Stimulated activated effector memory CD8-positive, alpha-beta T cell treated with anti-CD3 and anti-CD28 coated beads, Interleukin-12 subunit alpha, Interleukin-12 subunit beta, amount 100 ng/mL, for 72 hours (primary cell): ENCODE data around the gene CLSTN2.

Experiments
- ATAC-seq: fragments of 150-1000 bp; cut with Tn5 transposase; 2 replicates; pipeline ENCODE4 v1.10.0; 2021
- DNase-seq, 2 donors: peaks; one replicate each; pipeline ENCODE4 v3.0.0; 2021 to 2022; ENCODE audit warnings: low spot score in 2 of 2
- H3K27ac Mint-ChIP-seq: one replicate; pipeline ENCODE4 v1.8.0; 2022; ENCODE audit warnings: mild to moderate bottlenecking, mixed read lengths
- H3K36me3 Mint-ChIP-seq: one replicate; pipeline ENCODE4 v1.8.0; 2022; ENCODE audit warnings: mild to moderate bottlenecking, mixed read lengths
- H3K4me1 Mint-ChIP-seq: one replicate; pipeline ENCODE4 v1.8.0; 2022; ENCODE audit warnings: mixed read lengths
- H3K4me3 Mint-ChIP-seq: one replicate; pipeline ENCODE4 v1.8.0; 2022; ENCODE audit warnings: mild to moderate bottlenecking, mixed read lengths
- H3K9me3 Mint-ChIP-seq: one replicate; pipeline ENCODE4 v1.8.0; 2022; ENCODE audit warnings: mixed read lengths

CLSTN2 gene

DNA sequence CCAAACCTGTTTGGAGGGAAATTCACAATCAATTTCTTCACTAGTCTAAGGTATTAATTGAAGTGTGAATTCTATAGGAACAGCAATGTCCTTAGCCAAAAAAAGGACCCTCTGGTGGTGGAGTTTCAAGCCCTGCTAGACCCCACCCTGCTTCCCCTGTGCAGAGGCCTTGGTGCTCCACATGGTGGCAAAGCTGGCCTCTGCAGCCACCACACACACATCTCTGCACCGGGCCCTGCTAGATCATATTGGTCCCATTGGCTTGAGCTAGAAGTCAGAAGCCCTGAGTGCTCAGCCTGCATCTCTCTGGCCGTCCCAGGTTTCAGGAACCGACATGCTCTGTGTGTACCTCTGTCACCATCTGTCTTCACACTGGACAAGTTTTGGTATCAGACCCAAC lies 522.0 kb downstream of the CLSTN2 start:
- Mint-ChIP-seq H3K9me3 (no peaks in the 10 kb centered on the region), H3K36me3 (no peaks in the 10 kb centered on the region), H3K4me1 (no peaks in the 10 kb centered on the region), H3K27ac (no peak overlapping the region), H3K4me3 (no peak overlapping the region)
- ATAC-seq, result no peak
- no peak for DNase-seq

- Mint-ChIP-seq H3K4me1 (peaks cover 10% of the 10 kb centered on the region), H3K4me3 (no peak overlapping the region), H3K9me3 (peaks cover 4% of the 10 kb centered on the region), H3K36me3 (no peaks in the 10 kb centered on the region), H3K27ac (no peak overlapping the region)
- DNase-seq, result no peak
- no peak for ATAC-seq
Measured at GRCh38 chr3:140459462-140459861, 524.5 kb downstream of the CLSTN2 start.

DNA sequence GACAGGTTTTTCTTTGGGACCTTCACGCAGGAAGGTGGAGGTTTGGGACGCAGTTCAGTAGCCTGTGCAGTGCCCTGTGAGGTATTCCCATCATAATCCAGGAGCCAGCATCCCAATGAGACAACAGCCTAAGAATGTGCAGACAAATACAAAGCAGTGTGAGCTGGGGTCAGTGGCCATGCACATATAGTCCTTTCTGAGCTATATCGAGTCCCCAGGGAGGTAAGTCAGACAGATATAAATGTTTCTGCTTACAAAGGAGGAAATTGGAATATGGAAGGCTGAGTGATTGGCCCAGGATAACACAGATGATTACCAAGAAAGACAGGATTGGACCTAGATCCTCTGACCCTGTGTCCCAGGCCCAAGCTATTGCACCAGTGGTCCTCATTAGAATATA lies 526.3 kb downstream of the CLSTN2 start:
- no peaks in the 10 kb centered on the region for H3K36me3 Mint-ChIP-seq
- H3K27ac Mint-ChIP-seq, result no peak overlapping the region
- ATAC-seq, result no peak
- DNase-seq, result no peak
- H3K4me1 Mint-ChIP-seq, result peaks cover 10% of the 10 kb centered on the region
- peaks cover 4% of the 10 kb centered on the region for H3K9me3 Mint-ChIP-seq
- no peak overlapping the region for H3K4me3 Mint-ChIP-seq

- no peak overlapping the region for H3K4me3 Mint-ChIP-seq
Measured at GRCh38 chr3:140463355-140463754, 528.4 kb downstream of the CLSTN2 start.

GRCh38 chr3:140465988-140466387 lies 531.0 kb downstream of the CLSTN2 start:
- Mint-ChIP-seq H3K4me1 (peaks cover 10% of the 10 kb centered on the region), H3K36me3 (no peaks in the 10 kb centered on the region), H3K27ac (no peak overlapping the region), H3K4me3 (no peak overlapping the region), H3K9me3 (peaks cover 4% of the 10 kb centered on the region)
- DNase-seq (no peak), ATAC-seq (no peak)

More at GRCh38 chr3:140463355-140463754, 528.4 kb downstream of the CLSTN2 start:
- H3K27ac Mint-ChIP-seq, result no peak overlapping the region
- DNase-seq, result no peak
- no peak for ATAC-seq
- peaks cover 10% of the 10 kb centered on the region for H3K4me1 Mint-ChIP-seq
- no peaks in the 10 kb centered on the region for H3K36me3 Mint-ChIP-seq
- peaks cover 4% of the 10 kb centered on the region for H3K9me3 Mint-ChIP-seq

DNA sequence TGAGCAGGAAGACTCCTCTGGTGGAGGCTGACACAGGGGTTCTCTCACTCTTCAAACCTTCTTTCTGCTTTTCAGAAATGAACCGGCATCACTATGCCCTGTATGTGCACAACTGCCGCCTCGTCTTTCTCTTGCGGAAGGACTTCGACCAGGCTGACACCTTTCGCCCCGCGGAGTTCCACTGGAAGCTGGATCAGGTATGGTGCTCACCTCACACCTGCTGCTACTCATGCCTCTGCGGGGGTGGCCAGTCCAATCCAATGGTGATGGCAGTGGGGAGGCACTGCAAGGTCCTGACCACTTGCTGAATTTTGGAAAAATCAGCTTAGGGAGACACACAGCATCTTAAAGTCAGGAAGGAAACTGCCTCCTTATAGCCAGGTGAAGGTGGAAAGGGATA lies 531.5 kb downstream of the CLSTN2 start:
- H3K27ac Mint-ChIP-seq, result no peak overlapping the region
- peaks cover 10% of the 10 kb centered on the region for H3K4me1 Mint-ChIP-seq
- no peak for DNase-seq
- H3K9me3 Mint-ChIP-seq, result peaks cover 4% of the 10 kb centered on the region
- no peaks in the 10 kb centered on the region for H3K36me3 Mint-ChIP-seq
- no peak for ATAC-seq
- H3K4me3 Mint-ChIP-seq, result no peak overlapping the region

DNA sequence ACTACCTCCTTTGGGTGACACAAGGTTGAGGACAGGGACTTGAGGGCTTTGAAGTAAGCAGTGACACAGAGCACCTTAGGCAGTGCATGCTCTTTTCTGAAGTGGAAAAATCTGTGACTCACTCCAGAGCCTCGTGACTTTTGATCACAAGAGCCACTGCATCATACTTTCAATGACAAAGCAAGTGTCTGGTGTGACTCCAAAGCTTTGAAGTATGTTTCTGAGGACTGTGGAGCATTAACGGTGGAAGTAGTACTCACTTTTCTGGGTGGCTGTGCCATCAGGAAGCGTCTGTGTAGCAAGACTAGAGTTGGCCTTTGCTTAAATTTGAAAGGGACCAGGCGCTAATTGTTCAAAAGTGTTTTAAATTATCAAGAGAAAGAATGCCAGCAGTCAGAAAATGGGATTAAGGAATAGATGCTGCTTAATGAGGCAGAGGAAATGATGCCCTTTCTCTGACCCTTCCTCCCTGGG lies 532.2 kb downstream of the CLSTN2 start:
- H3K4me1 Mint-ChIP-seq, result peaks cover 10% of the 10 kb centered on the region
- no peak for DNase-seq
- no peak overlapping the region for H3K27ac Mint-ChIP-seq
- peaks cover 4% of the 10 kb centered on the region for H3K9me3 Mint-ChIP-seq
- H3K36me3 Mint-ChIP-seq, result no peaks in the 10 kb centered on the region
- ATAC-seq, result peak; percentile 42
- no peak overlapping the region for H3K4me3 Mint-ChIP-seq

GRCh38 chr3:140467796-140468315 lies 532.9 kb downstream of the CLSTN2 start:
- H3K36me3 Mint-ChIP-seq, result no peaks in the 10 kb centered on the region
- ATAC-seq (no peak), DNase-seq (no peak)
- peaks cover 4% of the 10 kb centered on the region for H3K9me3 Mint-ChIP-seq
- no peak overlapping the region for H3K27ac Mint-ChIP-seq
- peaks cover 9% of the 10 kb centered on the region for H3K4me1 Mint-ChIP-seq
- H3K4me3 Mint-ChIP-seq, result no peak overlapping the region

DNA sequence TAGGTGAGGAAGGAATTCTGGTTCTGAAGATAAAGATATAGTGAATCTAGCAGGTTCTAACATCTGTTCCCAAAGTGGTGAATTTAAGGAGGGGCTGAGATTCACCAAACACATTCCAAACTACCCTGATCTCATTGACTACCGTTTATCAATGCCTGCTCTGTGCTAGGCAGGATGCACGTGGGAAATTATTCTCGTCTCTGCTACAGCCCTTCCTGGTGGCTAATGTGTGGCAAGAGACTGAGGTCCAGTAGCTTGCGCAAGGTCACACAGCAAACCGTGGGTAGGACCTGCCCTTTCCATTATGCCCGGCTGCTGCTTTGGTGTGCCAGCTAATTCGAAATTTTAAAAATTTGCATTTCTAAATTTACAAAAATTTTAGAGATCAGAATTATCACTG lies 533.4 kb downstream of the CLSTN2 start:
- DNase-seq (no peak), ATAC-seq (no peak)
- Mint-ChIP-seq H3K4me1 (peaks cover 3% of the 10 kb centered on the region), H3K9me3 (peaks cover 3% of the 10 kb centered on the region), H3K36me3 (no peaks in the 10 kb centered on the region), H3K4me3 (no peak overlapping the region), H3K27ac (no peak overlapping the region)

DNA sequence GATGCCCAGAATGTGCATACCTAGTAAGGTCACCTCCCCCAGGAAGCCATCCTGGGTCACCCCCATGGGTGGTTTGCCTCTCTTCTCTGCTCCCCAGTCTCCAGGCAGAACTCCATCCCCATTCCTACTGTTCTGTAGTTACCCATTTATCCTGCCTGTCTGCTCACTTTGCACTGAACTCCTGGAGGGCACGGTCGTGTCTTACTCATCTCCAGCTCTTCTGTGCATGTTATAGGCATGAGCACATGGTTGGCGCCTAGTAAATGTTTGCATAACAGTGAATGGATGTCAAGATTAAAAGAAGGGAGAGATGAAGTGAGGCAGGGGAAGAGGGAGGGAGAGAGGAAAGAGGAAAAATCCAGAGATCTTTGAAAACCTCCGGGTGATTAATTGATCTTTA lies 534.5 kb downstream of the CLSTN2 start:
- no peak overlapping the region for H3K27ac Mint-ChIP-seq
- H3K4me1 Mint-ChIP-seq, result no peaks in the 10 kb centered on the region
- DNase-seq (no peak), ATAC-seq (no peak)
- no peaks in the 10 kb centered on the region for H3K36me3 Mint-ChIP-seq
- no peak overlapping the region for H3K4me3 Mint-ChIP-seq
- no peaks in the 10 kb centered on the region for H3K9me3 Mint-ChIP-seq

DNA sequence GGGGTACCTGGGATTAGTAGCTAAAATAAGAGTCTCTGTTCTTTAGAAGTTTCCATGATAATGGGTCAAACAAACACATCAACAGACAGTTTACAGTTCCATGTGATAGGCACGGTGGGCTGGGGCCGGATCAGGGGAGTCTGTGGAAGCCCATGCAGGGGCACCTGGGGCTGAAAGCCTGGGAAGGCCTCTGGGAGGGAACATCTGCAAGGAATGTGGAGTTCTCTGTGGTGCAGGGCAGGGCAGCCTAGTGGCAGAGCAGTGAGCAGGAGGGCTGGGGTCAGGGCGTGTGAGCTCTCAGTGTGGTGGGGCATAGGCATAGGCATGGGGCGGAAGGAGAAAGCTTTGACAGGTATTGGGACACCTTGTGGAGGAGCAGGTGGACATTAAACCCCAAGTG lies 535.2 kb downstream of the CLSTN2 start:
- no peaks in the 10 kb centered on the region for H3K9me3 Mint-ChIP-seq
- no peaks in the 10 kb centered on the region for H3K4me1 Mint-ChIP-seq
- no peaks in the 10 kb centered on the region for H3K36me3 Mint-ChIP-seq
- no peak overlapping the region for H3K27ac Mint-ChIP-seq
- DNase-seq, result no peak
- H3K4me3 Mint-ChIP-seq, result no peak overlapping the region
- ATAC-seq, result no peak

DNA sequence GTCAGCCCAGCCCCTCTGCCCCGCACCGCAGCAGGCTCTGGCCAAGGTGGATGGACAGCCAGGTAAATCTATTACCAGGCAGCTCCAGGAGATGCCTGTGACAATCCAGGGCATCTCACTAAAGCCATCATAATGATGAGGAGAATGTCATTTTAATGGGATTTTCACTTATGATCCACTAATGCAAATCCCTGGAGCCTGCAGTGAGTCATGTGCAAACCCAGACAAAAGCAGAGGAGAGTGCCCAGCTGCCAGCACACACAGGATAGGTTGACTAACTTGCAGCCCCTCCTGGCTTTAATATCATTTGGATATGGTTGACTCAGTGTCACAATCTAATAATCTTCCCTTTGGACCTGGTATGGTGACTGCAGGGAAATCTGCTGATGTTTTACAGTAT lies 536.0 kb downstream of the CLSTN2 start:
- H3K4me3 Mint-ChIP-seq, result no peak overlapping the region
- no peak for DNase-seq

DNA sequence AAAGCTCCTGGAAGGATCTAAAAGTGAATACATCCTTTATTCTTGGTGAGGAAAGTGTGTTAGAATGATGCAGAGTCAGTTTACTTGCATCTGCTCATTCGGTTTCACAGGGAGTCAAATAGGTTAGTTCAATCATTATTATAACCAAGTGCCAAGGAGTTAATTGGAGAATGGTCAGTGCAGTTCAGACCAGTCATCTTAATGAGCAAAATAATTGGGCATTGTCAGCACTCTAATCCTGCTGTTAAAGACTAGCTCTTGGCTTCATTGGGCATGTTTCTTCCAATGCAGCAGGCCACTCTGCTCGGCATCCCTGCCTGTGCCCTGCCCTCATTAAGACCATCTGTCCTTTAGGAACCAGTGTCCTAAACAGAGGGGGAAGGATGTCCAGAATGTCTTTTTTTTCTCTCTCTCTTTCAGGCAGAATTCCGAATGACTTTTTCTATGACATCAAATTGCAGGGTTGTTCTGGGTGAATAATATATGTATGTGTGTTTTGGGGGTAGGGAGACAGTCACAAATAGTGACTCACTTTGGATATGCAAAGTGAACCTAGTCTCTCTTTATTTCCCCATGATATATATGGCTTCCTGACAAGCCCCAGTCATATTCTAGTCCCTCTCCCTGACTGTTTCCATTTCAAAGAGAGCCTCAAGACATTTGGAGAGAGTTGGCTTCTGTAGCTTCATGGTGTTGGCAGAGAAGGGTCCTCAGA lies 537.5 kb downstream of the CLSTN2 start:
- Mint-ChIP-seq H3K9me3 (no peaks in the 10 kb centered on the region), H3K4me3 (no peak overlapping the region), H3K27ac (no peak overlapping the region), H3K4me1 (no peaks in the 10 kb centered on the region), H3K36me3 (no peaks in the 10 kb centered on the region)
- no peak for ATAC-seq
- DNase-seq, result no peak

More for the DNA sequence above, 536.0 kb downstream of the CLSTN2 start:
- Mint-ChIP-seq H3K4me1 (no peaks in the 10 kb centered on the region), H3K9me3 (no peaks in the 10 kb centered on the region), H3K36me3 (no peaks in the 10 kb centered on the region), H3K27ac (no peak overlapping the region)
- ATAC-seq, result no peak

DNA sequence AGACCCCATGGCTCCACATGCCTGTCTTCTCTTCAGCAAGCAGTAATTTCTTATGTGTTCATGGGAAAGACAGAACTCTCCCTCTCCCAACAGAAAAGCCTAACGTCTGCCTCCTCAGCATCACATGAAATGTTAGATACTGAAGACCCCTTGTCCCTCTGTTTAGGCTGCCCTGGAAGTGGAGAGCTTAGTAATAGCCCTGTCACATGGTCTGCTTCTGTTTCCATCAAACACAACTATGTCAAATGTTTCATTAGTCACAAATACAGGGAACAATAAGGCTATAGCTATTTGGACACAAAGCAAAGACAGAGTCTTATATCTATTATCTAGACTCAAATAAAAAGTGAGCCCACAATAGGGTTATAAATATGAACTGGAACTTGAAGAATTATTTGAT lies 552.6 kb downstream of the CLSTN2 start:
- ATAC-seq, result no peak
- no peaks in the 10 kb centered on the region for H3K36me3 Mint-ChIP-seq
- no peak for DNase-seq
- H3K4me3 Mint-ChIP-seq, result no peak overlapping the region
- H3K9me3 Mint-ChIP-seq, result peaks cover 3% of the 10 kb centered on the region
- H3K27ac Mint-ChIP-seq, result no peak overlapping the region
- no peaks in the 10 kb centered on the region for H3K4me1 Mint-ChIP-seq

DNA sequence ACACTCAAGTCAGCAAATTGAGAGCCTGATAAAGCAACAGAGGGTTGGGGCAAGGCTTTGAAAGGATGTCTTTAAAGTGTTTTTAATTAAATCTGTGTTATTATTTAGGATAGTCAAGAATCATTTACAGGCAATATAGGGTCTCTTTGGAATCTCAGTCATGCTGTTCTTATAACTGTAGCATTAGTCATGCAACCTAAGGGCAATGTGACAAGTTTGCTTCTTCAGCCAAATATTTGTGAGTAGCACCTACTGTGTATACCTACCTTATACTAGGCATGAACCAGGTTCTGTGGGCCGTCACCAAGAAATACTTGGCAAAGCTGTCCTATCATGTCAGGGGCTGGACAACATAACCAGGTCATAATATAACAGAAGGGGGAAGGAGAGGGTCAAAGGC lies 558.3 kb downstream of the CLSTN2 start:
- Mint-ChIP-seq H3K4me3 (no peak overlapping the region), H3K27ac (no peak overlapping the region), H3K4me1 (no peaks in the 10 kb centered on the region), H3K36me3 (no peaks in the 10 kb centered on the region), H3K9me3 (no peaks in the 10 kb centered on the region)
- ATAC-seq (no peak), DNase-seq (no peak)

- Mint-ChIP-seq H3K36me3 (no peaks in the 10 kb centered on the region), H3K27ac (no peak overlapping the region), H3K4me1 (no peaks in the 10 kb centered on the region), H3K4me3 (no peak overlapping the region), H3K9me3 (no peaks in the 10 kb centered on the region)
- no peak for ATAC-seq
- no peak for DNase-seq
Measured at GRCh38 chr3:140494970-140495369, 560.0 kb downstream of the CLSTN2 start.
